ENCODE results near the gene SLC25A21. TPM values are rescaled to one million over a fixed set of nuclear protein-coding genes. Genes with fewer than 3 reads are reported as not detected.

The SLC25A21 gene
- total RNA-seq, 1 experiment from 2014 or later: 2.1 TPM

GRCh38 chr14:37153483-37153882 lies 18.9 kb downstream of the SLC25A21 start:
- BruUV-seq (replicated peaks): no TSS peak
- Histone ChIP-seq H3K36me3 (ENCODE audit: control insufficient read depth, insufficient read depth, low read length) (no peaks in the 10 kb centered on the region), H3K27me3 (ENCODE audit: control insufficient read depth, insufficient read depth, low read length) (no peaks in the 10 kb centered on the region), H3K4me1 (ENCODE audit: control insufficient read depth, insufficient read depth, low read length) (no peaks in the 10 kb centered on the region), H3K27ac (ENCODE audit: low read length) (no peak overlapping the region), H3K9me3 (ENCODE audit: control insufficient read depth, insufficient read depth, low read depth, low read length) (no peaks in the 10 kb centered on the region), H3K4me3 (ENCODE audit: low read depth in 2 of 2, low read length in 2 of 2) (no peak overlapping the region)
- TF ChIP-seq CTCF (IDR thresholded peaks at IDR 0.05) (no peak), SIN3A (IDR thresholded peaks at IDR 0.05; ENCODE audit: borderline replicate concordance, insufficient read depth, low read depth, low read length) (no peak), POLR2AphosphoS5 (IDR thresholded peaks at IDR 0.05; ENCODE audit: low read depth, low read length) (no peak), TCF7L2 (IDR thresholded peaks at IDR 0.05; ENCODE audit: low read depth, low read length) (no peak), REST (IDR thresholded peaks at IDR 0.05; ENCODE audit: insufficient read depth in 1 of 2, low read depth in 2 of 2, low read length in 1 of 2) (no peak)
- ChIA-PET POLR2A (no interaction called here), CTCF (no interaction called here)
- DNase-seq (ENCODE audit: low read depth, low spot score) (no peak), ATAC-seq (no peak)
- intact Hi-C loops (cut with micrococcal nuclease; ENCODE audit: unreplicated experiment) (loop anchor here (10.0 kb wide), 1 partner anchor 509 kb away; no protein-coding TSS in a partner anchor), in situ Hi-C loops (cut with HindIII; ENCODE audit: low pct_unique_long_range_greater_than_20kb, low sequenced_read_pairs) (no loop called here)

GRCh38 chr14:37153005-37153404 lies 19.4 kb downstream of the SLC25A21 start:
- TF ChIP-seq REST (IDR thresholded peaks at IDR 0.05; ENCODE audit: insufficient read depth in 1 of 2, low read depth in 2 of 2, low read length in 1 of 2): no peak
- no peak for TF ChIP-seq TCF7L2 (IDR thresholded peaks at IDR 0.05; ENCODE audit: low read depth, low read length)
- no peak for TF ChIP-seq POLR2AphosphoS5 (IDR thresholded peaks at IDR 0.05; ENCODE audit: low read depth, low read length)
- TF ChIP-seq CTCF (IDR thresholded peaks at IDR 0.05): no peak
- TF ChIP-seq SIN3A (IDR thresholded peaks at IDR 0.05; ENCODE audit: borderline replicate concordance, insufficient read depth, low read depth, low read length): no peak
- DNase-seq (ENCODE audit: low read depth, low spot score) (no peak), ATAC-seq (no peak)
- Histone ChIP-seq H3K27me3 (ENCODE audit: control insufficient read depth, insufficient read depth, low read length) (no peaks in the 10 kb centered on the region), H3K9me3 (ENCODE audit: control insufficient read depth, insufficient read depth, low read depth, low read length) (no peaks in the 10 kb centered on the region), H3K36me3 (ENCODE audit: control insufficient read depth, insufficient read depth, low read length) (no peaks in the 10 kb centered on the region), H3K4me1 (ENCODE audit: control insufficient read depth, insufficient read depth, low read length) (no peaks in the 10 kb centered on the region), H3K4me3 (ENCODE audit: low read depth in 2 of 2, low read length in 2 of 2) (no peak overlapping the region), H3K27ac (ENCODE audit: low read length) (no peak overlapping the region)
- ChIA-PET POLR2A (no interaction called here), CTCF (no interaction called here)
- no TSS peak for BruUV-seq (replicated peaks)
- intact Hi-C loops (cut with micrococcal nuclease; ENCODE audit: unreplicated experiment) (loop anchor here (10.0 kb wide), 1 partner anchor 508 kb away; no protein-coding TSS in a partner anchor), in situ Hi-C loops (cut with HindIII; ENCODE audit: low pct_unique_long_range_greater_than_20kb, low sequenced_read_pairs) (no loop called here)
